Measurements from ENCODE around the gene HERC6. TPM values are rescaled to one million over a fixed set of nuclear protein-coding genes. Genes with fewer than 3 reads are reported as not detected.

The HERC6 gene
- total RNA-seq, 1 experiment from 2014 or later = 7.6 TPM

GRCh38 chr4:88489100-88489761, 110.6 kb downstream of the HERC6 start:
- no peaks in the 10 kb centered on the region for H3K9me3 ChIP-seq
- no peaks in the 10 kb centered on the region for H3K4me1 ChIP-seq
- H3K4me3 ChIP-seq (ENCODE audit: low read depth, low read length) = no peak overlapping the region
- Mint-ChIP-seq H3K9me3 (ENCODE audit: unreplicated experiment) (no peaks in the 10 kb centered on the region), H3K27me3 (ENCODE audit: insufficient read depth, unreplicated experiment) (no peaks in the 10 kb centered on the region), H3K4me3 (ENCODE audit: unreplicated experiment) (no peak overlapping the region), H3K27ac (ENCODE audit: unreplicated experiment) (no peak overlapping the region), H3K4me1 (ENCODE audit: low read depth, unreplicated experiment) (no peaks in the 10 kb centered on the region), H3K36me3 (ENCODE audit: insufficient read depth, unreplicated experiment) (no peaks in the 10 kb centered on the region)
- H3K36me3 ChIP-seq (ENCODE audit: control insufficient read depth, insufficient read depth, low read length) = no peaks in the 10 kb centered on the region
- H3K27me3 ChIP-seq (replicated peaks; ENCODE audit: control insufficient read depth, insufficient read depth, low read length) = no peaks in the 10 kb centered on the region
- POLR2A ChIA-PET = no interaction called here
- TF ChIP-seq, protein P1, sequence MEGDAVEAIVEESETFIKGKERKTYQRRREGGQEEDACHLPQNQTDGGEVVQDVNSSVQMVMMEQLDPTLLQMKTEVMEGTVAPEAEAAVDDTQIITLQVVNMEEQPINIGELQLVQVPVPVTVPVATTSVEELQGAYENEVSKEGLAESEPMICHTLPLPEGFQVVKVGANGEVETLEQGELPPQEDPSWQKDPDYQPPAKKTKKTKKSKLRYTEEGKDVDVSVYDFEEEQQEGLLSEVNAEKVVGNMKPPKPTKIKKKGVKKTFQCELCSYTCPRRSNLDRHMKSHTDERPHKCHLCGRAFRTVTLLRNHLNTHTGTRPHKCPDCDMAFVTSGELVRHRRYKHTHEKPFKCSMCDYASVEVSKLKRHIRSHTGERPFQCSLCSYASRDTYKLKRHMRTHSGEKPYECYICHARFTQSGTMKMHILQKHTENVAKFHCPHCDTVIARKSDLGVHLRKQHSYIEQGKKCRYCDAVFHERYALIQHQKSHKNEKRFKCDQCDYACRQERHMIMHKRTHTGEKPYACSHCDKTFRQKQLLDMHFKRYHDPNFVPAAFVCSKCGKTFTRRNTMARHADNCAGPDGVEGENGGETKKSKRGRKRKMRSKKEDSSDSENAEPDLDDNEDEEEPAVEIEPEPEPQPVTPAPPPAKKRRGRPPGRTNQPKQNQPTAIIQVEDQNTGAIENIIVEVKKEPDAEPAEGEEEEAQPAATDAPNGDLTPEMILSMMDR (IDR thresholded peaks at IDR 0.05; ENCODE audit: insufficient read depth in 1 of 2, low read depth in 1 of 2, low read length in 1 of 2, severe bottlenecking in 1 of 2, unreplicated experiment in 1 of 2) = no peak
- CTCF ChIA-PET = no interaction called here
- DNase-seq = no peak
- intact Hi-C loops (cut with micrococcal nuclease; ENCODE audit: unreplicated experiment) = no loop called here
- no TSS peak for BruUV-seq (replicated peaks)

Other genes starting within 250 kb of the HERC6 start
- 23.7 and 26.0 TPM in 2 replicates for gene ABCG2, start 220.2 kb upstream of the HERC6 start, total RNA-seq (2022)
- gene PPM1K, start 94.3 kb upstream of the HERC6 start, total RNA-seq (2022) = 23.8 and 24.3 TPM in 2 replicates
- 5.6 and 6.8 TPM in 2 replicates for gene HERC5, start 78.3 kb downstream of the HERC6 start, total RNA-seq (2022)
- 41.6 and 46.6 TPM in 2 replicates for gene PYURF, start 144.9 kb downstream of the HERC6 start, total RNA-seq (2022)
- 9.2 and 10.5 TPM in 2 replicates for gene HERC3, start 213.6 kb downstream of the HERC6 start, total RNA-seq (2022)